Activated CD4-positive, alpha-beta T cell treated with anti-CD3 and anti-CD28 coated beads for 48 hours (primary cell): Measurements from ENCODE around the gene STIL.
"Not testable (repeated sequence)": the region's sequence is repeated elsewhere in the genome, so short reads cannot be mapped to it uniquely, and the experiment has no call there.

ENCODE experiments used
- DNase-seq: peaks from one replicate; pipeline ENCODE4 v3.0.0-alpha.2; 2020

Gene STIL

GRCh38 chr1:47317841-47318240 lies 3.9 kb upstream of the STIL start:
- DNase-seq, result no peak

- no peak for DNase-seq
These were observed 4.5 kb downstream of the STIL start for GRCh38 chr1:47309427-47309826.

- DNase-seq, result no peak
These were observed 11.5 kb downstream of the STIL start for GRCh38 chr1:47302472-47302871.

- no peak for DNase-seq
These were observed 15.8 kb downstream of the STIL start for GRCh38 chr1:47298025-47298699.

GRCh38 chr1:47295579-47295978 lies 18.4 kb downstream of the STIL start:
- DNase-seq, result no peak

- DNase-seq, result not testable (repeated sequence)
These were observed 19.1 kb downstream of the STIL start for GRCh38 chr1:47294863-47295262.

- not testable (repeated sequence) for DNase-seq
These were observed 25.8 kb downstream of the STIL start for GRCh38 chr1:47288116-47288515.

GRCh38 chr1:47280142-47280541 lies 33.8 kb downstream of the STIL start:
- no peak for DNase-seq

GRCh38 chr1:47276850-47277249 lies 37.1 kb downstream of the STIL start:
- DNase-seq, result no peak

- DNase-seq, result not testable (repeated sequence)
These were observed 38.1 kb downstream of the STIL start for GRCh38 chr1:47275811-47276210.

- DNase-seq, result not testable (repeated sequence)
These were observed 48.4 kb downstream of the STIL start for GRCh38 chr1:47265529-47265928.

- DNase-seq, result peak; percentile 56
These were observed 51.0 kb downstream of the STIL start for GRCh38 chr1:47262787-47263413.

GRCh38 chr1:47257224-47257623 lies 56.7 kb downstream of the STIL start:
- DNase-seq, result no peak

GRCh38 chr1:47252795-47253194 lies 61.2 kb downstream of the STIL start:
- DNase-seq, result no peak

GRCh38 chr1:47252369-47252768 lies 61.6 kb downstream of the STIL start:
- no peak for DNase-seq

GRCh38 chr1:47249755-47250154 lies 64.2 kb downstream of the STIL start:
- no peak for DNase-seq

GRCh38 chr1:47244339-47244862 lies 69.5 kb downstream of the STIL start:
- DNase-seq, result no peak

- DNase-seq, result no peak
These were observed 70.0 kb downstream of the STIL start for GRCh38 chr1:47243910-47244309.

GRCh38 chr1:47241114-47242113 lies 72.5 kb downstream of the STIL start:
- DNase-seq, result no peak

GRCh38 chr1:47238935-47239592 lies 74.9 kb downstream of the STIL start:
- no peak for DNase-seq

GRCh38 chr1:47235806-47236205 lies 78.1 kb downstream of the STIL start:
- no peak for DNase-seq

GRCh38 chr1:47235241-47235681 lies 78.7 kb downstream of the STIL start:
- DNase-seq, result no peak

GRCh38 chr1:47233186-47233585 lies 80.8 kb downstream of the STIL start:
- DNase-seq, result no peak
